Vagina (tissue), 2 donors: Measurements from ENCODE around the gene TIPIN.

Source experiments
- POLR2A ChIP-seq, 2 donors: fragments of 450-650 bp; IDR thresholded peaks; one replicate each; pipeline ENCODE4 v1.6.1; 2017; ENCODE audit warnings: antibody characterized with exemption in 2 of 2, mild to moderate bottlenecking in 2 of 2, moderate library complexity in 2 of 2
- TF ChIP-seq, protein P1 (sequence below), 3 experiments: fragments of 450-650 bp in 2 of 3; fragments of 200-600 bp in 1 of 3; sonication (generic) in 1 of 3; IDR thresholded peaks; one replicate each; pipeline ENCODE4 v1.5.1; 2017 to 2019; ENCODE audit warnings: antibody characterized with exemption in 3 of 3, mild to moderate bottlenecking in 2 of 3, moderate library complexity in 2 of 3

DNA sequence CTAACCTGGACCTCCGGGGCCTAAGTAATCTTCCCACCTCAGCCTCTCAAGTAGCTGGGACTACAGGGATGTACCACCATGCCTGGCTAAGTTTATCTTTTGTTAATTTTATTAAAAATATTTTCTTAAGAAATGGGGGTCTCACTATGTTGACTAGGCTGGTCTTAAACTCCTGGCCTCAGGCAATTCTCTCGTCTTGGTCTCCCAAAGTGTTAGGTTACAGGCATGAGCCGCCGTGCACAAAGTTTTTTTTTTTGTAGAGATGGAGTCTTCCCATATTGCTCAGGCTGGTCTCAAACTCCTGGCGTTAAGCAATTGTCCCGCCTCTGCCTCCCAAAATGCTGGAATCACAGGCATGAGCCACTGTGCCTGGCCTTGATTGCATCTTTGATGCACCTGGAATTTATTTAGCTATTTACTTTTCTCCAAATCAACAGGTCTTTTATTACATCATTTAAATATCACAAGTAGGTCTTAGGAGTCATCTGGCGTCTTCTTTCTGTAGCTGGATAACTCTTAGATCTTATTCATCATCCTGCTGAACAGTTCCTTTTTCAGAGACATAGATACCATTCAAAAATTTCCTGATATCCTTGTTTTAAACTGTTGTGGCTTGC is 22.4 kb upstream of the TIPIN start:
- TF ChIP-seq, protein P1, sequence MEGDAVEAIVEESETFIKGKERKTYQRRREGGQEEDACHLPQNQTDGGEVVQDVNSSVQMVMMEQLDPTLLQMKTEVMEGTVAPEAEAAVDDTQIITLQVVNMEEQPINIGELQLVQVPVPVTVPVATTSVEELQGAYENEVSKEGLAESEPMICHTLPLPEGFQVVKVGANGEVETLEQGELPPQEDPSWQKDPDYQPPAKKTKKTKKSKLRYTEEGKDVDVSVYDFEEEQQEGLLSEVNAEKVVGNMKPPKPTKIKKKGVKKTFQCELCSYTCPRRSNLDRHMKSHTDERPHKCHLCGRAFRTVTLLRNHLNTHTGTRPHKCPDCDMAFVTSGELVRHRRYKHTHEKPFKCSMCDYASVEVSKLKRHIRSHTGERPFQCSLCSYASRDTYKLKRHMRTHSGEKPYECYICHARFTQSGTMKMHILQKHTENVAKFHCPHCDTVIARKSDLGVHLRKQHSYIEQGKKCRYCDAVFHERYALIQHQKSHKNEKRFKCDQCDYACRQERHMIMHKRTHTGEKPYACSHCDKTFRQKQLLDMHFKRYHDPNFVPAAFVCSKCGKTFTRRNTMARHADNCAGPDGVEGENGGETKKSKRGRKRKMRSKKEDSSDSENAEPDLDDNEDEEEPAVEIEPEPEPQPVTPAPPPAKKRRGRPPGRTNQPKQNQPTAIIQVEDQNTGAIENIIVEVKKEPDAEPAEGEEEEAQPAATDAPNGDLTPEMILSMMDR (IDR thresholded peaks at IDR 0.05), result no peak
- TF ChIP-seq POLR2A (IDR thresholded peaks at IDR 0.05), result no peak
